Pancreas (tissue), 10 donors: ENCODE measurements around the gene NPEPPS. TPM values are rescaled to one million over a fixed set of nuclear protein-coding genes. Genes with fewer than 3 reads are reported as not detected.
A peak's percentile ranks its signal among the peaks of the same experiment; 100 is the strongest.

Experiments
- ATAC-seq, 4 donors: fragments of 200-7000 bp; cut with Tn5 transposase; one replicate each; pipeline versions ENCODE4 v1.8.0 to v1.9.1; 2020; ENCODE audit warnings: mild to moderate bottlenecking in 4 of 4, moderate library complexity in 4 of 4
- DNase-seq, 6 donors: peaks; one replicate each; pipeline ENCODE4 v3.0.0-alpha.2; 2020
- FAIRE-seq: peaks from 2 replicates; lab custom pipeline; 2012; peaks lifted over from hg19 to GRCh38; lab: Jason Lieb, UNC
- H3K27ac ChIP-seq, 4 donors: fragments of 200-600 bp; sonication (generic); 1 replicate in 3 of 4; 2 replicates in 1 of 4; pipeline versions ENCODE4 v1.5.0 to v1.8.0; 2020
- H3K27me3 ChIP-seq, 4 donors: fragments of 200-600 bp; one replicate each; pipeline ENCODE4 v1.8.0; 2021
- H3K36me3 ChIP-seq, 3 donors: fragments of 200-600 bp; sonication (generic) in 1 of 3; one replicate each; pipeline versions ENCODE4 v1.5.0 to v1.8.0; 2020 to 2021
- H3K4me1 ChIP-seq, 3 donors: fragments of 200-600 bp; one replicate each; pipeline ENCODE4 v1.8.0; 2021
- H3K4me3 ChIP-seq, 4 donors: fragments of 200-600 bp; sonication (generic) in 2 of 4; one replicate each; pipeline versions ENCODE4 v1.5.0 to v1.8.0; 2020 to 2021
- H3K9me3 ChIP-seq, 4 donors: fragments of 200-600 bp; one replicate each; pipeline ENCODE4 v1.8.0; 2021
- CTCF ChIP-seq, 4 donors: fragments of 200-600 bp; sonication (generic) in 3 of 4; IDR thresholded peaks; one replicate each; pipeline versions ENCODE4 v1.5.0 to v1.8.0; 2021; ENCODE audit warnings: antibody characterized with exemption in 4 of 4
- WGBS, 2 donors: extraction: QIAGEN DNeasy Blood & Tissue Kit; methylation state at CpG; one replicate each; pipeline ENCODE4 v1.1.7; 2013; 5-methylcytosine and 5-hydroxymethylcytosine counted together
- intact Hi-C, 3 donors: fragments of 100-400 bp; cut with DNase I; formaldehyde crosslinking; loops; one replicate each; pipeline versions ENCODE4 v1.11.1 to v1.14.2; 2022
- polyA plus RNA-seq, 2 donors: library from polyadenylated mRNA; stranded (reverse); fragments of 200-250 nt; gene quantifications; one replicate each; pipeline ENCODE4 v1.2.3, GENCODE V29; 2013
- total RNA-seq, 6 donors: library from RNA; stranded (reverse); fragmentation: NEBNext Ultra II Directional in 4 of 6; extraction: Animal tissue kit (Norgen Biotek cat#: 25700) in 4 of 6; gene quantifications; one replicate each; pipeline versions ENCODE4 v1.2.1 to v1.2.4, GENCODE V29; 2021 to 2023
- donor health status: healthy with polysubstance abuse.
- donor health status: DM: no; HTN: no; CAD: no; lungs with moderate emphysema.
- donor health status: DM: no; HTN: no; CAD: no.
- donor health status: control.
- donor health status: control.
- donor health status: Bipolar disorder and iron deficiency.
- donor health status: DM: yes; HTN: yes; CAD: no.
- donor health status: DM: no; HTN: no; CAD: no.
- donor health status: DM: no; HTN: no; CAD: no.
- donor health status: DM: yes; HTN: yes; CAD: no.

The NPEPPS gene
- total and polyA plus RNA-seq, 8 donors: 31.9 to 72.3 (median 45.9) TPM

- Histone ChIP-seq H3K27me3 (no peaks in the 10 kb centered on the region), H3K4me1 (peaks cover 0 to 33% (median 10%) of the 10 kb centered on the region in 3 donors), H3K36me3 (peaks cover 4 to 23% (median 5%) of the 10 kb centered on the region in 3 donors), H3K27ac (peak overlapping the region; percentile 68 to 89 (median 78)), H3K9me3 (no peaks in the 10 kb centered on the region), H3K4me3 (peak overlapping the region; percentile 67 to 87 (median 84))
- intact Hi-C loops: no loop called here
- ATAC-seq (peak; percentile 24 to 49 (median 36)), DNase-seq (peak in 2 of 6 donors; percentile 64 to 70), FAIRE-seq (no peak)
- TF ChIP-seq CTCF (IDR thresholded peaks at IDR 0.05): no peak
- WGBS, 2 donors: 1% methylated on average over 33 to 45 of the region's 48 CpGs
Measured at GRCh38 chr17:47649972-47650524, 119.1 kb downstream of the NPEPPS start.

- peak; percentile 95 to 98 (median 97) for DNase-seq
- Histone ChIP-seq H3K27me3 (no peaks in the 10 kb centered on the region), H3K36me3 (peaks cover 4 to 25% (median 5%) of the 10 kb centered on the region in 3 donors), H3K27ac (peak overlapping the region in 3 of 4 donors; percentile 74 to 89 (median 81)), H3K9me3 (no peaks in the 10 kb centered on the region), H3K4me1 (peaks cover 0 to 37% (median 10%) of the 10 kb centered on the region in 3 donors), H3K4me3 (peak overlapping the region; percentile 67 to 87 (median 84))
- no peak for TF ChIP-seq CTCF (IDR thresholded peaks at IDR 0.05)
- FAIRE-seq: no peak
- WGBS, 2 donors: 2% methylated on average over 28 to 38 of the region's 39 CpGs
- intact Hi-C loops: no loop called here
- ATAC-seq: peak; percentile 73 to 79 (median 76)
Measured at GRCh38 chr17:47650525-47651522, 119.9 kb downstream of the NPEPPS start.

GRCh38 chr17:47651704-47652103 lies 120.8 kb downstream of the NPEPPS start:
- H3K4me1 ChIP-seq: peaks cover 0 to 37% (median 10%) of the 10 kb centered on the region in 3 donors
- WGBS, 2 donors: 48 to 59% methylated on average over 2 of the region's 2 CpGs
- H3K36me3 ChIP-seq: peaks cover 4 to 31% (median 9%) of the 10 kb centered on the region in 3 donors
- intact Hi-C loops: no loop called here
- H3K4me3 ChIP-seq: peak overlapping the region in 1 of 4 donors; percentile 85
- no peaks in the 10 kb centered on the region for H3K27me3 ChIP-seq
- FAIRE-seq (no peak), DNase-seq (no peak), ATAC-seq (no peak)
- H3K27ac ChIP-seq: no peak overlapping the region
- TF ChIP-seq CTCF (IDR thresholded peaks at IDR 0.05): no peak
- no peaks in the 10 kb centered on the region for H3K9me3 ChIP-seq

- Histone ChIP-seq H3K36me3 (peaks cover 4 to 39% (median 16%) of the 10 kb centered on the region in 3 donors), H3K4me3 (no peak overlapping the region), H3K27ac (no peak overlapping the region), H3K27me3 (no peaks in the 10 kb centered on the region), H3K4me1 (peaks cover 0 to 37% (median 10%) of the 10 kb centered on the region in 3 donors), H3K9me3 (no peaks in the 10 kb centered on the region)
- no peak for DNase-seq
- WGBS, 2 donors: 79 to 89% methylated on average over 6 of the region's 6 CpGs
- no peak for ATAC-seq
- no peak for FAIRE-seq
- intact Hi-C loops: no loop called here
- TF ChIP-seq CTCF (IDR thresholded peaks at IDR 0.05): no peak
Measured at GRCh38 chr17:47652570-47652969, 121.7 kb downstream of the NPEPPS start.
